ENCODE results near the gene B3GALT4.

DNA sequence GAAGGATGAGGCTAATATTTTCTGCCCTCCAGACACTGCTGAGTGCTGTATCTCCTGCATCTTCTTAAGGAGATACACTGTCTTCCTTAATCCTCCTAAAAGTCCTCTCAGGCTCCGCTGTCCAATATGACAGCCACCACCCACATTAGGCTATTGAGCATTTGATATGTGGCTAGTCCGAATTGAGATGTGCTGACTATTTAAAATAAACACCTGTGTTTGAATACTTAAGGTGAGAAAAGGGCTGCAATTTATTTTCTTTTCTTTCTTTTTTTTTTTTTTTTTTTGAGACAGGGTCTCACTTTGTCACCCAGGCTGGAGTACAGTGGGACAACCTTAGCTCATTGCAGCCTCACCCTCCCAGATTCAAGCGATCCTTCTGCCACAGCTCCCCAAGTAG is 25.0 kb downstream of the B3GALT4 start:
- TF ChIP-seq POGZ (CRISPR knock-in tag; IDR thresholded peaks at IDR 0.05), result no peak
- TF ChIP-seq, protein P1, sequence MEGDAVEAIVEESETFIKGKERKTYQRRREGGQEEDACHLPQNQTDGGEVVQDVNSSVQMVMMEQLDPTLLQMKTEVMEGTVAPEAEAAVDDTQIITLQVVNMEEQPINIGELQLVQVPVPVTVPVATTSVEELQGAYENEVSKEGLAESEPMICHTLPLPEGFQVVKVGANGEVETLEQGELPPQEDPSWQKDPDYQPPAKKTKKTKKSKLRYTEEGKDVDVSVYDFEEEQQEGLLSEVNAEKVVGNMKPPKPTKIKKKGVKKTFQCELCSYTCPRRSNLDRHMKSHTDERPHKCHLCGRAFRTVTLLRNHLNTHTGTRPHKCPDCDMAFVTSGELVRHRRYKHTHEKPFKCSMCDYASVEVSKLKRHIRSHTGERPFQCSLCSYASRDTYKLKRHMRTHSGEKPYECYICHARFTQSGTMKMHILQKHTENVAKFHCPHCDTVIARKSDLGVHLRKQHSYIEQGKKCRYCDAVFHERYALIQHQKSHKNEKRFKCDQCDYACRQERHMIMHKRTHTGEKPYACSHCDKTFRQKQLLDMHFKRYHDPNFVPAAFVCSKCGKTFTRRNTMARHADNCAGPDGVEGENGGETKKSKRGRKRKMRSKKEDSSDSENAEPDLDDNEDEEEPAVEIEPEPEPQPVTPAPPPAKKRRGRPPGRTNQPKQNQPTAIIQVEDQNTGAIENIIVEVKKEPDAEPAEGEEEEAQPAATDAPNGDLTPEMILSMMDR (CRISPR knock-in tag; IDR thresholded peaks at IDR 0.05), result no peak
- TF ChIP-seq, protein P2, sequence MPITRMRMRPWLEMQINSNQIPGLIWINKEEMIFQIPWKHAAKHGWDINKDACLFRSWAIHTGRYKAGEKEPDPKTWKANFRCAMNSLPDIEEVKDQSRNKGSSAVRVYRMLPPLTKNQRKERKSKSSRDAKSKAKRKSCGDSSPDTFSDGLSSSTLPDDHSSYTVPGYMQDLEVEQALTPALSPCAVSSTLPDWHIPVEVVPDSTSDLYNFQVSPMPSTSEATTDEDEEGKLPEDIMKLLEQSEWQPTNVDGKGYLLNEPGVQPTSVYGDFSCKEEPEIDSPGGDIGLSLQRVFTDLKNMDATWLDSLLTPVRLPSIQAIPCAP (CRISPR knock-in tag; IDR thresholded peaks at IDR 0.05; ENCODE audit: low read depth), result no peak
- TF ChIP-seq POLR2AphosphoS5 (IDR thresholded peaks at IDR 0.05; ENCODE audit: low read depth, low read length), result no peak
- TF ChIP-seq, protein P3, sequence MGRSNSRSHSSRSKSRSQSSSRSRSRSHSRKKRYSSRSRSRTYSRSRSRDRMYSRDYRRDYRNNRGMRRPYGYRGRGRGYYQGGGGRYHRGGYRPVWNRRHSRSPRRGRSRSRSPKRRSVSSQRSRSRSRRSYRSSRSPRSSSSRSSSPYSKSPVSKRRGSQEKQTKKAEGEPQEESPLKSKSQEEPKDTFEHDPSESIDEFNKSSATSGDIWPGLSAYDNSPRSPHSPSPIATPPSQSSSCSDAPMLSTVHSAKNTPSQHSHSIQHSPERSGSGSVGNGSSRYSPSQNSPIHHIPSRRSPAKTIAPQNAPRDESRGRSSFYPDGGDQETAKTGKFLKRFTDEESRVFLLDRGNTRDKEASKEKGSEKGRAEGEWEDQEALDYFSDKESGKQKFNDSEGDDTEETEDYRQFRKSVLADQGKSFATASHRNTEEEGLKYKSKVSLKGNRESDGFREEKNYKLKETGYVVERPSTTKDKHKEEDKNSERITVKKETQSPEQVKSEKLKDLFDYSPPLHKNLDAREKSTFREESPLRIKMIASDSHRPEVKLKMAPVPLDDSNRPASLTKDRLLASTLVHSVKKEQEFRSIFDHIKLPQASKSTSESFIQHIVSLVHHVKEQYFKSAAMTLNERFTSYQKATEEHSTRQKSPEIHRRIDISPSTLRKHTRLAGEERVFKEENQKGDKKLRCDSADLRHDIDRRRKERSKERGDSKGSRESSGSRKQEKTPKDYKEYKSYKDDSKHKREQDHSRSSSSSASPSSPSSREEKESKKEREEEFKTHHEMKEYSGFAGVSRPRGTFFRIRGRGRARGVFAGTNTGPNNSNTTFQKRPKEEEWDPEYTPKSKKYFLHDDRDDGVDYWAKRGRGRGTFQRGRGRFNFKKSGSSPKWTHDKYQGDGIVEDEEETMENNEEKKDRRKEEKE (IDR thresholded peaks at IDR 0.05), result no peak
- no peak for TF ChIP-seq NKX3-1 (CRISPR knock-in tag; IDR thresholded peaks at IDR 0.05)
- no peak for TF ChIP-seq PHF21A (CRISPR knock-in tag; IDR thresholded peaks at IDR 0.05)
- TF ChIP-seq GTF2F1 (IDR thresholded peaks at IDR 0.05; ENCODE audit: low read length), result no peak
- no peak for TF ChIP-seq GABPA (IDR thresholded peaks at IDR 0.05; ENCODE audit: low read depth, low read length)
- no peak for TF ChIP-seq GABPA (CRISPR knock-in tag; IDR thresholded peaks at IDR 0.05; ENCODE audit: low read depth)
- TF ChIP-seq, protein P4, sequence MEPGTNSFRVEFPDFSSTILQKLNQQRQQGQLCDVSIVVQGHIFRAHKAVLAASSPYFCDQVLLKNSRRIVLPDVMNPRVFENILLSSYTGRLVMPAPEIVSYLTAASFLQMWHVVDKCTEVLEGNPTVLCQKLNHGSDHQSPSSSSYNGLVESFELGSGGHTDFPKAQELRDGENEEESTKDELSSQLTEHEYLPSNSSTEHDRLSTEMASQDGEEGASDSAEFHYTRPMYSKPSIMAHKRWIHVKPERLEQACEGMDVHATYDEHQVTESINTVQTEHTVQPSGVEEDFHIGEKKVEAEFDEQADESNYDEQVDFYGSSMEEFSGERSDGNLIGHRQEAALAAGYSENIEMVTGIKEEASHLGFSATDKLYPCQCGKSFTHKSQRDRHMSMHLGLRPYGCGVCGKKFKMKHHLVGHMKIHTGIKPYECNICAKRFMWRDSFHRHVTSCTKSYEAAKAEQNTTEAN (CRISPR knock-in tag; conservative IDR thresholded peaks at IDR 0.05), result no peak
